SU-DHL-6 (cell line): ENCODE measurements around the gene MARCHF10.

Experiments
- H2AFZ ChIP-seq: fragments of 200-600 bp; sonication (generic); 2 replicates; pipeline ENCODE4 v1.6.1; 2014; ENCODE audit warnings: low read depth, mild to moderate bottlenecking, moderate library complexity, mixed read lengths, antibody characterized with exemption, low read length; ENCODE audit not compliant: severe bottlenecking
- H3F3A ChIP-seq: fragments of 200-600 bp; shearing (Covaris generic); 2 replicates; pipeline ENCODE4 v1.6.0; 2016; ENCODE audit warnings: antibody characterized with exemption, mild to moderate bottlenecking; ENCODE audit not compliant: insufficient read depth
- H3K27ac ChIP-seq: fragments of 200-600 bp; sonication (generic); 2 replicates; pipeline ENCODE4 v1.5.1; 2016; ENCODE audit warnings: low read depth, mild to moderate bottlenecking, low read length, moderate library complexity, mixed read lengths
- H3K27me3 ChIP-seq: fragments of 200-600 bp; sonication (generic), shearing (Covaris generic); 2 replicates; pipeline ENCODE4 v1.6.0; 2014; ENCODE audit warnings: mild to moderate bottlenecking, low read length
- H3K36me3 ChIP-seq: fragments of 200-600 bp; sonication (generic); 2 replicates; pipeline ENCODE4 v1.6.1; 2014; ENCODE audit warnings: mild to moderate bottlenecking, low read length, mixed read lengths
- H3K4me2 ChIP-seq: fragments of 300-600, 200-600 bp; shearing (Covaris generic), sonication (generic); 2 replicates; pipeline ENCODE4 v1.6.0; 2014; ENCODE audit warnings: low read length, low read depth, mild to moderate bottlenecking; ENCODE audit not compliant: poor library complexity, severe bottlenecking
- H3K4me3 ChIP-seq: fragments of 200-600 bp; sonication (generic); 2 replicates; pipeline ENCODE4 v1.5.1; 2014; ENCODE audit warnings: antibody characterized with exemption, low read length, mild to moderate bottlenecking, mixed read lengths; ENCODE audit not compliant: insufficient read depth, poor library complexity, severe bottlenecking
- H3K79me2 ChIP-seq: fragments of 200-600 bp; sonication (generic); 2 replicates; pipeline ENCODE4 v1.6.1; 2014; ENCODE audit warnings: mild to moderate bottlenecking, low read length, moderate library complexity; ENCODE audit not compliant: insufficient read depth
- H3K9ac ChIP-seq: fragments of 200-600 bp; sonication (generic); 2 replicates; pipeline ENCODE4 v1.7.0; 2014; ENCODE audit warnings: mild to moderate bottlenecking, low read length
- H3K9me2 ChIP-seq: fragments of 200-600 bp; sonication (generic); replicated peaks from 2 replicates; pipeline ENCODE4 v1.6.1; 2014; ENCODE audit warnings: low read length; ENCODE audit not compliant: insufficient read depth
- H3K9me3 ChIP-seq: fragments of 200-600 bp; sonication (generic); 2 replicates; pipeline ENCODE4 v1.6.1; 2014; ENCODE audit warnings: low read length, mixed read lengths; ENCODE audit not compliant: insufficient read depth
- H4K20me1 ChIP-seq: fragments of 200-600 bp; sonication (generic); 2 replicates; pipeline ENCODE4 v1.6.1; 2014; ENCODE audit warnings: low read depth, mild to moderate bottlenecking, antibody characterized with exemption, low read length, moderate library complexity, mixed read lengths
- CTCF ChIP-seq: fragments of 200-600 bp; sonication (generic); IDR thresholded peaks from one replicate; pipeline ENCODE4 v1.5.1; 2017; ENCODE audit warnings: antibody characterized with exemption, mild to moderate bottlenecking, low read length, moderate library complexity; ENCODE audit not compliant: insufficient read depth, poor library complexity, severe bottlenecking
- EZH2phosphoT487 ChIP-seq: fragments of 200-600 bp; sonication (generic), shearing (Covaris generic); conservative IDR thresholded peaks from 2 replicates; pipeline ENCODE4 v1.6.1; 2018; ENCODE audit warnings: mild to moderate bottlenecking, antibody characterized with exemption, low read length, moderate library complexity, mixed read lengths

The MARCHF10 gene

GRCh38 chr17:62718429-62718828 is 89.7 kb downstream of the MARCHF10 start:
- H3K27me3 ChIP-seq, result no peaks in the 10 kb centered on the region
- no peaks in the 10 kb centered on the region for H3F3A ChIP-seq
- no peaks in the 10 kb centered on the region for H3K9me2 ChIP-seq
- no peak overlapping the region for H3K9ac ChIP-seq
- no peak overlapping the region for H2AFZ ChIP-seq
- no peak overlapping the region for H3K4me3 ChIP-seq
- no peaks in the 10 kb centered on the region for H3K79me2 ChIP-seq
- H3K4me2 ChIP-seq, result no peak overlapping the region
- H3K27ac ChIP-seq, result no peak overlapping the region
- no peaks in the 10 kb centered on the region for H3K36me3 ChIP-seq
- TF ChIP-seq CTCF (no peak), EZH2phosphoT487 (no peak)
- no peaks in the 10 kb centered on the region for H4K20me1 ChIP-seq
- H3K9me3 ChIP-seq, result no peaks in the 10 kb centered on the region

- Histone ChIP-seq H3K9ac (no peak overlapping the region), H3K9me3 (no peaks in the 10 kb centered on the region), H3K36me3 (no peaks in the 10 kb centered on the region), H3K27me3 (no peaks in the 10 kb centered on the region), H3K4me2 (no peak overlapping the region), H2AFZ (no peak overlapping the region), H3K4me3 (no peak overlapping the region), H3K27ac (no peak overlapping the region), H3K9me2 (no peaks in the 10 kb centered on the region), H3K79me2 (no peaks in the 10 kb centered on the region), H4K20me1 (no peaks in the 10 kb centered on the region), H3F3A (no peaks in the 10 kb centered on the region)
- TF ChIP-seq CTCF (no peak), EZH2phosphoT487 (no peak)
These were observed 90.2 kb downstream of the MARCHF10 start for GRCh38 chr17:62717889-62718288.

- Histone ChIP-seq H3K79me2 (no peaks in the 10 kb centered on the region), H2AFZ (no peak overlapping the region), H3F3A (no peaks in the 10 kb centered on the region), H3K27me3 (no peaks in the 10 kb centered on the region), H3K36me3 (no peaks in the 10 kb centered on the region), H4K20me1 (no peaks in the 10 kb centered on the region), H3K9me2 (no peaks in the 10 kb centered on the region), H3K9ac (no peak overlapping the region), H3K9me3 (no peaks in the 10 kb centered on the region), H3K27ac (no peak overlapping the region), H3K4me2 (no peak overlapping the region), H3K4me3 (no peak overlapping the region)
- TF ChIP-seq EZH2phosphoT487 (no peak), CTCF (no peak)
These were observed 90.6 kb downstream of the MARCHF10 start for GRCh38 chr17:62717589-62717855.
